Activated naive CD4-positive, alpha-beta T cell treated with anti-CD3 and anti-CD28 coated beads, Interleukin-2, amount 50 U/mL, for 16 hours (primary cell): Measurements from ENCODE around the gene TAOK3.
A peak's percentile ranks its signal among the peaks of the same experiment; 100 is the strongest.
"Not testable (repeated sequence)": the region's sequence is repeated elsewhere in the genome, so short reads cannot be mapped to it uniquely, and the experiment has no call there.

Experiments used
- DNase-seq: peaks from one replicate; pipeline ENCODE4 v3.0.0-alpha.2; 2020

TAOK3 gene

DNA sequence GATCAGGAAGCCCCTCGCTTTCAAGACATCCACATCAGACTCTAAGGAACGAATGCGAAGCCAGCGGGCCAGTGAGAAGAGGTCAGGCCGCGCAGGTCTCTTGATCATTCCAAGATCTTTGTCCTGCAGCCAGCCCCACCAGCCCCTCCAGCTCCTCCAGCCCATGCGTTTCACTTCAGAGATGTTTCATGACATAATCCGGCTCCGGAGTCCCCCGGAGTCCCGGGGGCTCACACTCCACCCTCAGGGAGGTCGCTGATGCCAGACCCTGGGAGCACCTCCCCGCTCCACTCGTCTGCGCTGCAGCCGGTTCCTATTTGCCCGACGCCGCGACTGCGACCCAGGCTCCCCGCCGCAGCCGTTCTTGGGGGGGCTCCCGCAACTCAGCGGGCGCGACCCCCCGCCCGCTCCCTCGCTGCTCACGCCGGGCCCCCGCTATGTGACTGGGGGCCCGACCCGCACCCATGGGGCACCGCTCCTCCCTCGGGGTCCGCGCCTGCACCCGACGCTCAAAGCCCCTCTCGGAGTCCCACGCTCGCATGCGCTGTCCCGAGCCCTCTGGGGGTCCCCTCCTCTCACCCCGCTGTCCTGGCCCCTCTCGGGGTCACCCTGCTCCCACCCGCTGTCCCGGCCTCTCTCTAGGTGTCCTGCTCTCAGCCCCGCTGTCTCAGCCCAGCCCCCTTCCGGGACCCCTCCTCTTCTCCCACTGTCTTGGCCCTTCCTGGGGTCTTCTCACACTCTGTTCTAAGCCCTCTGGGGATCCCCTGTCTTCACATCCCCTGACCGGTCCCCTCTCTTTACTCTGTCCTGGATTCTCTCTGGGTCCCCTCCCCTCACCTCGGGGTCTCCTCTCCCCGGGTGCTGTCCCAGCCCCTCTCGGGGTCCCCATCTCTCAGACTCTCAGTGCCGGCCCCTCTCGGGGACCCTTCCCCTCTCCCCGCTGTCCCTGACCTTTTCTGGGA lies 1.1 kb downstream of the TAOK3 start:
- DNase-seq = peak; percentile 17

DNA sequence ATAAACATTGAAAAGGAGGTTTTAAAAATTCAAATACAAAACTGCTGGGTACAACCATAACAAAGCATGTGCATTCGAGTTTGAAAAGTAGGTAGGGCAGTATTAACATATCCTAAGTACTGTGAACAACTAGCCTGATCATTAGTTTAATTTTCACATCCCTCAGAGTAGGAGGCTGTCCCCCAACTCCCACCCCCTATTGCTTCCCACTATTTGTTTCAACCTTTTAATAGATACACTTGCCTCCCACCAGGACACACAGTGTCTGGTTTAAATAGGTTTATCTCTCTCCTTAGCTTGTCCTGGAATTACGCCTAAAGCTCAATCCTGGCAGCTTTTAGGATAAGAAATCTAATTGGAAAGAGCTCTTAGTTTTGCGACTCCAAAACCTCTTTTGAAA lies 2.1 kb downstream of the TAOK3 start:
- no peak for DNase-seq

DNA sequence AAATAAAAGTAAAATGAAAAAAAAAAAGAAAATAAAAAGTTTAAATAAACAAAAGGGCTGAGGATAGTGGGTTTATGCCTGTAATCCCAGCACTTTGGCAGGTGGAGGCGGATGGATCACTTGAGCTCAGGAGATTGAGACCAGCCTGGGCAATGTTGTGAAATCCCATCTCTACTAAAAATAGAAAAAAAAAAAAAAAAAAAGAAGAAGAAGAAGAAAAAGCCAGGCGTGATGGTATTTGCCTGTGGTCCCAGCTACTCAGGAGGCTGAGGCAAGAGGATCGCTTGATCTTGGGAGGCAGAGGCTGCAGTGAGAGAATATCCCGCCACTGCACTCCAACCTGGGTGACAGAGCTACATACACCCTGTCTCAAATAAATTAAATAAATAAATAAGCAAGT lies 3.9 kb downstream of the TAOK3 start:
- no peak for DNase-seq

DNA sequence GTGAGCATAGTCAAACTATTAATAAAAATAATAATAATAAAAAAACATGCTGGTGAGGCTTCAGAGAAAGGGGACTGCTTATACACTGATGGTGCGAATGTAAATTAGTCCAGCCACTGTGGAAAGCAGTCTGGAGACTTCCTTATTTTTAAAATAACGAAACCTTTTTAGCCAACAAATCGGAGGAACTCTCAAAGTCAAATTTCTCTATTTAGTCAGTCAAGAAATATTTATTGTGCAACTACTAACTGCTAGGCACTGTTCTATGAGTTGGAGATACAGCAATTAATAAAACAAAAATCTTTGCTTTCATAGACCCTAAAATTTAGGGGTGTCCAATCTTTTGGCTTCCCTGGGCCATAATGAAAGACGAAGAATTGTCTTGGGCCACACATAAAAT lies 10.8 kb downstream of the TAOK3 start:
- no peak for DNase-seq

DNA sequence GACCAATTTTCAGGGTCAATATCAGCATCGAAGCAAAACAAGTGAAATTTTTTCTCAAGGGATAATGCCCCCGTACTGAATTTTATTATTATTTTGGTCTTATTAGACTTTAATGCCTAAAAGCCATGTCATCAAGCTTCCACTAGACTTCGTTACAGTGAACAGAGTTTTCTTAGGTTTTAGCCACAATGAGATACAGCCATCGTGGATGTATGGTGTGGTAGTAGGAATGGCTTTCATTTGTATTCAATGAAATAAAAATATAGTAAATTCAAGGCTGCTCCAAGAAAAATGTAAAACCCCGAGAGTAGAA lies 11.7 kb downstream of the TAOK3 start:
- DNase-seq = no peak

DNA sequence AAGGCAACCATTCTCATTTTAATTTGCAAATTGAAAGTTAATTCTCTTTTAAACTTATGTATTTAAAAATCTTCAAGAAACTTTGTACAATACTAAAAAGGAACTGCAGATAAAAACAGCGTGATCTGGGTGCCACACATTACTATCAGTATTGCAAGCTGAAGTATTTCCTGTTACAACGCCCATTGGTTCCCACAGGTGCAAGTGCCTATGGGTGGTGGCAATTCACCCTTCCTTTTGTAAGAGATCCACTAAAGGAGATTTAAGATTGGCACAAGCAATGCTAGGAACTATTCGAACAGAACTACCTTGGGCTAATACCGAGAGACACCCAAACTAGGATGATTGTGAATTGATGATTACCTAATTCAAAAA lies 13.2 kb downstream of the TAOK3 start:
- no peak for DNase-seq

DNA sequence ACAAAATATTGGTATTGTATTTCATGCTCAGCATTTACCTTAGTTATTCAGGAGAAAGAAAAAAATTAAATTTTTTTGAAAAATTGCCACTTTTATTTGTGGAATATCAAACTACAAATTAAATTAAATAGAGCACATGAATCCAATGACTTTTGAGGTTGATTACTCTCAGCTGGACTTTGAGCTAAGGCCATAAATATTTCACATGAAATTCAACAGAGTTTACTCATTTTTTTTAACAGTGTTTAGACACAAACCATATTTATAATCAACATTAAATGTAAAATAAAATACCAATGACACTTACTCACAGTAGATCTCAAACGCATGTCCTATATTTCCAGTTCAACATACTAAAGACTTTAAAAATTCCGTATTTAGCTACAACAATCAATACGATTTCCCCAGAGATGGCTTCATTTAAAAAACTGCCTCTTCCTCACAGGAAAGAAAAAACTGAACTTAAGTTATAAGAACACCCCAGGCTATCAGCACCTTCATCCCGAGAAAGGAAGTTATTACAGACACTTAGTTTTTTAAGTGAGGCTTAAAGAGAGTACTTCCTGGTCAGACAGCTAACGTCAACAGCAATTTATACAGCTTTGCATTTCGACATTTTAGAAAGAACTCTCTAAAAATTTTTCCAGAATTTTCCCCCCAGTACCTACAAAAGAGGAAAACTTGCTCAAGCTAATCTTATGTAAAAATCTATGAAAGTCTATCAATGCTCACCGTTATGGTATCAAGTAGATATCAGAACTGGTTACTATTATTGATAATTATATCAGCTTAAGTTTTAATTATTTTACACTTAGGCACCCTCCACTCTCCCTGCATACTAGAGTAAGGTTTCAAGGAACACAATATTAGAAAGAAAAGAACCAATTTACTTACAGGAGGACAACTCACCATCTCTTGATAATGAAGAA lies 13.8 kb downstream of the TAOK3 start:
- DNase-seq = no peak

DNA sequence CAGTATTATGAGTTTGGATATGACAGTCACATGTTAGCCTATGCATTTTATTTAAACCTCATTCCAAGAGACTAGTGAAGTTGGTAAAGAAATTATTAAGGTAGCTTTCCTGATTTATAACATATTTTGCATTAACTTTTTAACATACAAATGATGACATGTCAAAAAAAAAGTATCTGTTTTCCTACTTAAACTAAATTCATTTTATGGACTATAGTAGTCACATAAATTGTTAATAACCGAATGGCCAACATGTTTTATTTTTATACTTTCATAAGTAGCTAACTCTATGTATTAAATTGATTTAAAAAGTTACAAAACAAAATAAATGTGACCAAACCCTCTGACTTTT lies 14.7 kb downstream of the TAOK3 start:
- no peak for DNase-seq

DNA sequence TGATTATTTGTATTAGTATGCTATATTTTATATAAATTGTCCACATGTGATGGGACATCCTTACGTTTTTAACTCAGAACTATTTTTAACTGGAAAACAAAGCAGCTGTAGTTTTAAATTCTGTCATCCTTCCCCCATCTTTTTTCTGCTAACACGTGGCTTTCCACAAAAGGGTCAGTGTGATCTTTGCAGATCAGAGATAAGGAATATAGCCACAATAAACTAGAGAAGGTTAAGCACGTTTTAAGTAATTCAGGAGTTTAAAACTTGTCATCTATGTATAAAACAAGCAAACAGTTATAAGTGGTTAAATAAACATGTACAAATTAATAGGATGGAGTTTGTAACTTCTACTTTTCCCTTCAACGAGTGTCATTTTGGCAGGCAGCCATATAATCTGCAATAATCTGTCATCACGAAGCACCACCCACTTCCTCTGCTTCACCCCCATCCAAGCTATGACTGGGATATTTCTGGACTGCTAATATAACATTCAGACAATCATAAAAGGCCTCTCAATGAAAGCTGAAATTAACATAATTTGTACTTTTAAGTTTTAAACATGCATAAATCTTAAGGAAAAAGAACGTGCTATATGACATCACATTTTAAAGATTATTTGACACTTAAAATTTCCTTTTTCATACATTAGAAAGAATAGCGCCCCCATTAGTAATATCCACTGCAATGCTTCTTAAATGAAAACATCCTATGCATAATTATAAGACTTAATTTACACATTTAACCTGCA lies 15.3 kb downstream of the TAOK3 start:
- DNase-seq = peak; percentile 43

DNA sequence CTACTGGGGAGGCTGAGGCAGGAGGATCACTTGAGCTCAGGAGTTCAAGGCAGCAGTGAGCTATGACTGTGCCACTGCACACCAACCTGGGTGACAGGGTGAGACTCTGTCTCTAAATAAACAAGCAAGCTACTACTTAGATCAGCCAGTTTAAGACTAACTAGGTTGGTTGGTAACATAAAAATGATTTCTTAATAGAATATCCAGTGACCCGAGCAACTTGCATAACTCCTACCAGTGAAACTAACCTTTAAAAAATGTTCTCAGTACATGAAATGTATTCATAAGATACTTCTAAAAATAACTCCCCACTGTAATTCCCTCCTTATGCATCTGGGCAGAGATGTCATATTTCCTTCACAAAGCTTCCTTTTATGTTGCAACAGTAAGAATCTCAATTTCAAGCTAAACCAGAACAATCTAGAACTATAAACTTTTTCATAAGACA lies 15.9 kb downstream of the TAOK3 start:
- peak; percentile 13 for DNase-seq

DNA sequence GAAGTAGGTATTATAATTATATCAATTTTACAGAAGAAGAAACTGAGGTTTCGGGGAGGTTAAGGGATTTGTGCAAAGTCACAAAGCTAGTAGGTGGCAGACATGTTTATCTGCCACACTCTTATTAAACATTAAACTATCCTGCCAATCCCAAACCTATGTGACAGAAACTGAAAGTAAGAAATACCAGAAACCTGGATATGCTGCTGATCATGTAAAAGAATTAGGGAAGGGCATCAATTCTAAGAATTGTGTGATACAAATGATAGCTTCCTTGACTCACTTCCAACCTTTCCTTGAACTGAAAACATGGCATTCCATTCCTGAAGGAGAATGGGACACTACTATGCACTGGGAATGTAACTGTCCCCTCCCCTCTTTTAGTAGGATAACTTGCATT lies 16.9 kb downstream of the TAOK3 start:
- no peak for DNase-seq

DNA sequence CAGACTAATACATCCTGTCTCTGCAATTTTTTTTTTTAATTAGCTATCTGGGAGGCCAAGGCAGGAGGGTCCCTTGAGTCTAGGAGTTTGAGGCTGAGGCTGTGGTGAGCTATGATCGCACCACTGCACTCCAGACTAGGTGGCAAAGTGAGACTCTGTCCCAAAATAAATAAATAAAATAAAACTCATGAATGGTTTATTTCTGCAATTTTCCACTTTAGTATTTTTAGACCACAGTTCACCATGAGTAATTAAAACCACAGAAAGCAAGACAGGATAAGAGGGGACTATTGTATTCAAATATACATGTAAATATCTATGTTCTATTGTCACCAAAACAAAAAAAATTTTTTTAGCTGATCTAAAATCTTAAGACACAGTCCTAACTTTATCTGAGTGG lies 17.8 kb downstream of the TAOK3 start:
- DNase-seq = no peak

DNA sequence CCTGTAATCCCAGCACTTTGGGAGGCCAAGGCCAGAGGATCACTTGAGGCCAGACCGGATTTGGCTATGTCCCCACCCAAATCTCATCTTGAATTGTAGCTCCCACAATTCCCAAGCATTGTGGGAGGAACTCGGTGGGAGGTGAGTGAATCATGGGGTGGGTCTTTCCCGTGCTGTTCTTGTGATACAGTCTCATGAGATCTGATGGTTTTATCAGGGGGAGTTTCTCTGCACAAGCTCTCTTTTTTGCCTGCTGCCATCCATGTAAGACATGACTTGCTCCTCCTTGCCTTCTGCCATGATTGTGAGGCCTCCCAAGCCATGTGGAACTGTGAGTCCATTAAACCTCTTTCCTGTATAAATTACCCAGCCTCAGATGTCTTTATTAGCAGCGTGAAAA lies 18.2 kb downstream of the TAOK3 start:
- DNase-seq = not testable (repeated sequence)

DNA sequence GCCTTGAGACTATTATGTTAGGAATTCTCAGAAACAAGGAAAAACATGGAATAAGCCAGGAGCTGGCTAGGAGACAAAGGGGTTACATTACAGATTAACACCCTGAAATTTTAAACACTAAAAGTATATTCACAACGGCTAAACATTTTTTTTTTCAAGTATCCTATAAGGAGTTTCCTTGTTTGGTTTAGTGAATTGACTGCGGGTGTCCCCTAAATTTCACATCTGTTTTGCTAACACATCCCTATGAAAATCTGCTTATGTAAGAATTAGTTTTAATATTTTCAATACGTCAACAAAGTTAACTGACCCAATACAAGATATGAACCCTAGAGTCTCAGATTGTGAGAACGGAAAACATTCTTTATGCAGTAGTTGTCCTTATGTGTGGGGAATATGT lies 19.0 kb downstream of the TAOK3 start:
- DNase-seq = no peak

DNA sequence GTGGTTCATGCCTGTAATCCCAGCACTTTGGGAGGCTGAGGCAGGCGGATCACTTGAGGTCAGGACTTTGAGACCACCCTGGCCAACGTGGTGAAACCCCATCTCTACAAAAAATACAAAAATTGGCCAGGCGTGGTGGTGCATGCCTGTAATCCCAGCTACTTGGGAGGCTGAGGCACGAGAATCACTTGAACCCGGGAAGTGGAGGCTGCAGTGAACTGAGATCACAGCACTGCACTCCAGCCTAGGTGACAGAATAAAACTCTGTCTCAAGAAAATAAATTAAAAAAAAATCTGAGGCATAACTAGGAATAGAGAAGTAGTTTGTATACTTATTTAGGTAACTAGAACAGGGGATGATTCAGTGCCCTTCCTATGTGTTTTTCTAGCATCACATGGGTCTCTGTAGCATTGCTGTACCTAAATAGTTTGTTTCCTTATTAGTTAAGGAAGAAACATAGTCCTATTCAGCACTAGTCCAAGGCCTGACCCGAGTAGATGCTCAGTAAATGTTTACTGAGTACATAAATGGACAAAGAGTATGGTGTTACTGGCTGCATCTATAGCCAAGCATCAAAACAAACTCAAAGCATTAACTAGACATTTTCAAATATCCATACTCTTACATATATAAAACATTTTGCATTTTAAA lies 21.7 kb downstream of the TAOK3 start:
- no peak for DNase-seq

DNA sequence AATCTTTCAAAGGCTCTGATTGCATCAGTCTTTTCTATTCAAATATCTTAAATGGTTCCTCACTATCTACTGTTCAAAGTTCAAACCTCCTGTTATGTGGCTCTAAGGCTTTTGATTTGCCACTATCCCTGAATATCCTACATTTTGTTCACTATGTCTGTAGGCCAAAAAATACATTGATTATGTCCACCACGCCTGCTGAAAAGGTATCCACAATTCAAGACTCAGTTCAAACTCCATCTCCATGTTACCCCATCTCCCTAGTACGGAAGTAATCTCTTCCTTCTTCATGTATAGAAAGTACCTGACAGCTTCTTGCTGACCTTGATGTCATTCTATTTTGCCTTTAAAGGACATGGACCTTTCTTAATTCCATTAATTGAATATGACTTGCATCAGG lies 24.8 kb downstream of the TAOK3 start:
- DNase-seq = no peak

DNA sequence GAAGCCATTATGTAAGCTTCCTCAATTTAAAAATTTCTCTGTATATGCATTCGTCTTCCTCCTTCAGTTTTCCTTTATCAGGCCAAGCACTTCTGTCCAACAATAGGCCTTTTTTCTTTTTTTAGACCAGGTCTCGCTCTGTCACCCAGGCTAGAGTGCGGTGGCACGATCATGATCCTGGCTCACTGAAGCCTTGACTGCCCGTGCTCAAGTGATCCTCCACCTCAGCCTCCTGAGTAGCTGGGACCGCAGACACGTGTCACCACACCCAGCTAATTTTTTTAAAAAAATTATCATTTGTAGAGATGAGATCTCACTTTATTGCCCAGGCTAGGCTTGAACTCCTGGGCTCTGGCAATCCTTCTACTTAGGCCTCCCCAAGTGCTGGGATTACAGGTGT lies 25.8 kb downstream of the TAOK3 start:
- DNase-seq = no peak

DNA sequence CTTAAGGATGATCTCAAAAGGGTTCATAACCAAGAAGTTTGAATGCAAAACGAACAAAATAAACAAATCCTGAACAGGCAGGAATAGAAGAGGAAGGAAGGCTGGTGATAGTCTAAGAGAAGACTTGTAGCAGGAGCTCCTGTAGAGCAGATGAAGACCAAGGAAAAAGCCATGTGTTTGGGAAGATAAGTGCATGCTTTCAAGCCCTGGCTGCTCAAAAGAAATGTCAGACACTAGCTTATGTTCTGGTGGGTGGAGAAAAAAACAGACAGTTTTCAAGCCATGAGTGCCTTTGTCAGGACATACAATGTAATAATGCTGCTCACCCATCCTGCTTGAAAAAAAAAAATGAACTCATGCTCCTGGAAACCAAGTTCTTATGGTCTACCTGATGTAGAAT lies 27.4 kb downstream of the TAOK3 start:
- no peak for DNase-seq

DNA sequence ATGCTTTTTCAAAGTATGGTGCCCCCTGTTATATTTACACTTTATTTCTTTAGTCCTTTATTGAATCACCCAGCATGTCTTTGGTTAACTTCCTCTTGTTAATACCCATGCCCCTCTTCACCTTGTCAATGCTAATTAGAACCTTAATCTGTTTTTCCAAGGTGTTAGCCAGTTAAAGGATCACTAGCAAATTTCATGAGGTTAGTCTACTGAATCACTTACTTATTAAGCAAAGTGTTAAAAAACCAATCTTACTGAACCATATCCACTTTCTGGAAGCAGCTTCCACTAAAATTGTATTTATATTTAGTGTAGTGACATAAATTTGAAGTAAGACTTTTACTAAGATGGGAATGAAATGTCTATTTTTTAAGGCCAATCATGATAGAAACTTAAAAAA lies 27.9 kb downstream of the TAOK3 start:
- no peak for DNase-seq

DNA sequence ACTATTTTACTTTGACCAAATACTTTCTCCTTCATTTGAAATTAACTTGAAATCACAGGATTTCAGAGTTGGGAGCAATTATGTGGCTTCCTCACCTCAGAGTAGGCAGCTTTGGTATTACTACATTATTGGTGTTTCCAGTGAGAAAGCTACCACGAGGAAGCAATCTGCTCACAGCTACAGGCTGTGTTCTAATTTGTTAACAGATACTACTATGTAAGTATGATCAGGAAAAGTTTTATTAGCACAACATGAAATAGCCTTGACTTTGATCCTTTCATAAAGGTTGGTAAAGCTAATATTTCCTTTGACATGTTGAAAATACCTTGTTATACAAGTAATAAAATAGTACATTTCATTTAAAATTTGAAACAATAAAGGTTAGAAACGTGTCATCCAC lies 30.6 kb downstream of the TAOK3 start:
- DNase-seq = no peak

DNA sequence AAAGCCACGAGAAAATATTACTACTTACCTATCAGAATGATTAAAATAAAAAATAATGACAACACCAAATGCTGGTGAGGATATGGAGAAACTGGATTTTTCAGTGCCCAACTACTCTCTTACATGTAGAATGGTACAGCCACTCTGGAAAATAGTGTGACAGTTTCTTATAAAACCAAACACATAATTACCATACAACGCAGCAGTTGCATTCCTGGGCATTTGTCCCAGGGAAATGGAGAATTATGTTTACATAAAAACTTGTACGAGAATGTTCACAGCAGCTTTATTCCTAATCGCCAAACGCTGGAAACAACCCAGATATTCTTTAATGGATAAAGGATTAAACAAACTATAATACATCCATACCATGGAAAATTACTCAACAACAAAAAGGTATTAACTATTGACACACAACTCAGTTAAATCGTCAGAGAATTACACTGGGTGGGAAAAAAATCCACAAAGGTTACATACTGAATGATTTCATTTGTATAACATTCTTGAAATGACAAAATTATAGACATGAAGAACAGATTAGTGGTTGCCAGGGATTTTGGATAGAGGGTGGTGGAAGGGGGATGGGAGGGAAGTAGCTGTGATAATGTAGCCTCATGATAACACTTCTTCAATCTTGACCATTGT lies 35.4 kb downstream of the TAOK3 start:
- DNase-seq = no peak

DNA sequence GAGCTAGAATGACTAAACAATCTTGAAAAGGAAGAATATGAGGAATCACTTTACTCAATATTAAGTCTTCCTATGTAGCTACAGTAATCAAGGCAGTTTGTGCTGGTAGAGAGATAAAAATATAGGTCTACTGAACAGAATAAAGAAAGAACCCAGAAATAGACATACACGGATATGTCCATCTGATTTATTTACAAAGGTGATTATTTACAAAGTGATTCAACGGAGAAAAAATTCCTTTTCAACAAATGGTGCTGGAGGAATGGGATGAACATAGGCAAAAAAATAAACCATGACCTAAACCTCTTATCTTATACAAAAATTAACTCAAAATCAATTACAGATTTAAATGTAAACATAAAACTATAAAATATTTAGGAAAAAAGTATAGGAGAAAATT lies 36.6 kb downstream of the TAOK3 start:
- no peak for DNase-seq
